Measurements from ENCODE around the gene DOCK6. TPM values are rescaled to one million over a fixed set of nuclear protein-coding genes. Genes with fewer than 3 reads are reported as not detected.

DOCK6 gene
- total RNA-seq, 2 donors from 2014 or later = 77.1 to 89.2 TPM

DNA sequence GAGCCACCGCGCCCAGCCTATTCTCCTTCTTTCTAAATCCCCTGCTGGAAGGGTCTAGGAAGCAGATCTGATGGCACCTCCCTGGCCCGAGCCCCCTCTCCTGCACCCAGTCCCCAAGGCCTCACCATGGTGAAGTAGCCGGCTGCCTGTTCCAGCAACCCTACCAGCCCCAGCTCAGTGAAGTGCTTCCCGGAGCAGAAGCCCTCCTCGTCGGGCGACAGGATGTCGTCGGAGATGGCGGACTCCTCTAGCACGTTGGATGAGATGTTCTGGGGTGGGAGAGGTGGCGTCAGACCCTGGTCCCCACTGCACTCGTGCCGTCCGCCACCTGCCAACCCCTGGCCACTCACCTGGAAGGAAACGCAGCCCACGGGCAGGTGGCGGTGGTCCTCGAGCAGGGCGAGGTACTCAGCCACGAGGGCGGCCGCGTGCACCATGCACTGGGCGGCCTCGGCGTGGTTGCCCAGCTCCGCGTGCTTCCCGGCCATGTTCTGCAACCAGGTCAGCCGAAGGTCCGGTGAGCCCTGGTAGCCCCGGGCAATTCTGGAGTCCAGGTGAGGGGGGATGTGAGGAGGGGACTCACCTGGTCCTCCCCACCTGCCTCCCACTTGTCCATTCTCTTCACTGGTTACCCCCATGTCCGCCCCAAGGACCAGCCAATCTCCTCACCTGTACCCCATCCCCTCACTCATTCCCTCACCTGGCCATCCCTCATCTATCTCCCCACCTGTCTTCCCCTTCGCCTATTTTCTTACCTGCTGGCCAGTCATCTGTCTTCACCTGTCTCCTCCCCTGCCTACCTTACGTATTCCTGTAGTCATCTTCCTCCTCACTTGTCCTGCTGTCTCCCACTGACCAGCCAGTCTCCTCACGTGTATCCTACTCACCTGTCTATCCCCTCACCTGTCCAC, 53.5 kb downstream of the DOCK6 start:
- Histone ChIP-seq H3K4me1 (peaks cover 18% of the 10 kb centered on the region), H3K27ac (no peak overlapping the region), H3K4me3 (no peak overlapping the region), H3K9me3 (no peaks in the 10 kb centered on the region), H3K27me3 (no peaks in the 10 kb centered on the region), H3K36me3 (replicated peaks in 1 of 2; ENCODE audit: insufficient read depth in 1 of 2, low read depth in 2 of 2) (peaks cover 0 to 2% of the 10 kb centered on the region in 2 donors)
- TF ChIP-seq CTCF (IDR thresholded peaks at IDR 0.05) (no peak), POLR2A (IDR thresholded peaks at IDR 0.05) (no peak)
- intact Hi-C loops (cut with DNase I) = loop anchor here (10.0 kb wide), 1 partner anchor 174 kb away; no protein-coding TSS in a partner anchor
- ATAC-seq (no peak), DNase-seq (no peak)
- WGBS, 2 donors = 80 to 89% methylated on average over 9 to 32 of the region's 38 CpGs

DNA sequence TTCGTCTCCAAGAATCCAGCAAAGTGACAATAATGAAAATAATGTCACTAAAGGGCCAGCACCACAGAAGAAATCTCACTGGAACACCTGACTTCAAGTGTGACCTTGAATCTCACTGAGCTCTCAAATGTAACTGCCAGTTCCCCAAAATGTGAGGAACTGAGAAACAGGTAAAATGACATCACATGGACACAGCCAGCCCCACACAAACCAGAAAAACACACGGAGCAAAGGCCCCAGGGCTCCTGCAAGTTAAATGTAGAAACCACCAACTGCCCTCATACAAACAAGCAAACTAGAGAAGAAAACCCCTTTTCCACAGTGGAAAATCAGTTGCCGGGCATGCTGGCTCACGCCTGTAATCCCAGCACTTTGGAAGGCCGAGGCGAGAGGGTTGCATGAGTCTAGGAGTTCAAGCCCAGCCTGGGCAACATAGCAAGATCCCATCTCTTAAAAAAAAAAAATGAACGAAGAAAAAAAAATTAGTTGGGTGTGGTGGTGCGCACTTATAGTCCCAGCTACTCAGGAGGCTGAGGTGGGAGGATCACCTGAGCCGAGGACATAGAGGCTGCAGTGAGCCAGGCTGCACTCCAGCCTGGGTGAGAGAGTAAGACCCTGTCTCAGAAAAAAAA, 56.3 kb downstream of the DOCK6 start:
- ATAC-seq (no peak), DNase-seq (no peak)
- H3K4me3 ChIP-seq = no peak overlapping the region
- 70 to 74% methylated on average over 9 of the region's 9 CpGs for WGBS, 2 donors
- peaks cover 27% of the 10 kb centered on the region for H3K4me1 ChIP-seq
- intact Hi-C loops (cut with DNase I) = loop anchor here (10.0 kb wide), 1 partner anchor 171 kb away; no protein-coding TSS in a partner anchor
- no peaks in the 10 kb centered on the region for H3K9me3 ChIP-seq
- H3K27ac ChIP-seq = peak overlapping the region in 2 of 4 donors; percentile 24 to 54
- no peaks in the 10 kb centered on the region for H3K27me3 ChIP-seq
- H3K36me3 ChIP-seq (replicated peaks in 1 of 2; ENCODE audit: insufficient read depth in 1 of 2, low read depth in 2 of 2) = no peaks in the 10 kb centered on the region
- TF ChIP-seq POLR2A (IDR thresholded peaks at IDR 0.05) = no peak

- no peaks in the 10 kb centered on the region for H3K9me3 ChIP-seq
- DNase-seq = peak in 3 of 4 donors; percentile 31 to 47 (median 37)
- TF ChIP-seq CTCF (IDR thresholded peaks at IDR 0.05) (no peak), POLR2A (IDR thresholded peaks at IDR 0.05) (no peak)
- H3K36me3 ChIP-seq (replicated peaks in 1 of 2; ENCODE audit: insufficient read depth in 1 of 2, low read depth in 2 of 2) = no peaks in the 10 kb centered on the region
- intact Hi-C loops (cut with DNase I) = loop anchor here (10.0 kb wide), 1 partner anchor 170 kb away; no protein-coding TSS in a partner anchor
- no peaks in the 10 kb centered on the region for H3K27me3 ChIP-seq
- 47 to 49% methylated on average over 5 of the region's 5 CpGs for WGBS, 2 donors
- no peak for ATAC-seq
- no peak overlapping the region for H3K4me3 ChIP-seq
- H3K4me1 ChIP-seq = peaks cover 27% of the 10 kb centered on the region
- H3K27ac ChIP-seq = peak overlapping the region in 2 of 4 donors; percentile 24
These were observed 57.4 kb downstream of the DOCK6 start for GRCh38 chr19:11204943-11205349.

DNA sequence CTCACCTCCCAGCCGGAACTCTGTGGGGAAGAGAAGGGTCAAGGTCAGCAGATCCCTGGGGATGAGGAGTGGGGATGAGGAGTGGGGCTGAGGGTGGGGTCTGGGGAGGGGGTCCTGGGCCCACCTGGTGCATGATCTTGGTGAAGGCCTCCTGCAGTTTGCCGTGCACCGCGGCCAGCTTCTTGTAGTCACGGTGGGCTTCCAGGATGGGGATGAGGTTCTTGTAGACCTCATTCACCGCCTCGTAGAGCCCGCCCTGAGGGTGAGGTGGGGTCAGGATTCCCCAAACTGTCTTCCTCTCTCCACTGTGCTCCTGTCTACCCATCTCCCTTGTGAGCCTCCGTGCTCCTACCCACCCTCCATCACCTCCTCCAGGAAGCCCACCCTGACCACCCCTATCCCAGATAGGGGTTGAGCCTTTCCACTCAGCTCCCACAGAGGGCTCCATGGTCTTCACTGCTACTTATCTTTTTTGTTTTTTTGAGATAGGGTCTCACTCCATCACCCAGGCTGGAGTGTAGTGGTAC, 58.2 kb downstream of the DOCK6 start:
- Histone ChIP-seq H3K27me3 (no peaks in the 10 kb centered on the region), H3K36me3 (replicated peaks in 1 of 2; ENCODE audit: insufficient read depth in 1 of 2, low read depth in 2 of 2) (no peaks in the 10 kb centered on the region), H3K27ac (peak overlapping the region in 3 of 4 donors; percentile 34 to 61 (median 43)), H3K4me1 (peaks cover 31% of the 10 kb centered on the region), H3K9me3 (no peaks in the 10 kb centered on the region), H3K4me3 (no peak overlapping the region)
- ATAC-seq (no peak), DNase-seq (no peak)
- TF ChIP-seq POLR2A (IDR thresholded peaks at IDR 0.05) (no peak), CTCF (IDR thresholded peaks at IDR 0.05) (no peak)
- WGBS, 2 donors = 84 to 89% methylated on average over 4 to 8 of the region's 9 CpGs
- intact Hi-C loops (cut with DNase I) = loop anchor here (10.0 kb wide), 1 partner anchor 169 kb away; no protein-coding TSS in a partner anchor
